ENCODE results near the gene UBE2E2.

Gene UBE2E2

DNA sequence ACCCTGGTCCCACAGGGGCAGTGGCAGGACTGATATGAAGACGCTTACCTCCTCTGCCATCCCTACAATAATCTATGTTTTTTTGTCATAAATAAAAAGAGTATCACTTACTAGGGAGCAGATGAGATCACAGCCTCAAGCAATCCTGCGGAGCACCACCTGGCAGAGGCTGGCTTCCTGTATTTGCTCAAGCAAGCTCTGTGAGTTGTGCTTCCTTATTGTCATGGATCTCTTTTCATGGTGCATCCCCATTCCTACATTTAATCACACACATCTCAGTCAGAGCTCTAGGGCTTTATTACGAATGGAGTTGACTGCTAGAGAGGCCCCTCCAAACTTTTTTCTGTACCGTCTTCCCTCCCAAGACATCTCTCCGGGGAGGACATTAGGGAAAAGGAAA is 186.0 kb downstream of the UBE2E2 start:
- DNase-seq (ENCODE audit: low read depth, low spot score): no peak

DNA sequence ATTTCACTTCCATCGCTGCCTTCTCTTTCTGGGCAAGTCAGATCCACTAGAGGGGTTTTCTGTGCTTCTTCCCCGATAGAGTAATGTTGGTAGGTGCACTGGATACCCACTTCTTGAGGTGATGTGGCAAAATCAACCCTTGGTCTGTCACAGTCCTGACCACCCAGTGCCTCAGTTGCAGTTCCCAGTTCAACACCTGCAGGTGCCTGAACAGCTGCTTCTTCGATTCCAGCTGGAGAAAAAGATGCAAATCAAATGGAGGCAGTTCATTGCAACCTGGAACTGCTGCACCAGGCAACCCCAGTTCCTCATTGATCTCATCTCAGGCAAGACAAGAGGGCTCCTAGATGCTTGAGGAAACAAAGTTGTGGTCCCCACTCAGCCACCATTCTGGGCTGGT is 186.6 kb downstream of the UBE2E2 start:
- DNase-seq (ENCODE audit: low read depth, low spot score): no peak

DNA sequence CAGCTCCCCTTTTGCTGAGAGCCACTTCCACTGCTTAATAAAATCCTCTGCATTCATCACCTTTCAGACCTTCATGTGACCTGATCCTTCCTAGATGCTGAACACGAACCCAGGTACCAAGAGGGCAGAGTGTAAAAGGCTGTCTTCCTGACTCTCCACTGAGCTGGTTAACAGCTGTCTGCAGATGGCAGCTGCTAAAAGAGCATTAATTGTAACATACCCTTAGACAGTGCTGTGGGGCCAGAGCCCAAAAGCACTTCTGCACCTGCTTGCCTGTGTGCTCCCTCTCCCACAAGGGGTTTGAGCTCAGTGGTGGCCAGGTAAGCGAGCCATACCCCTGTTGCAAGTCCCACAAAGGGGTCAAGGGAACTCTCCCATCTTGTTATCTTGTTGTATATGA is 187.3 kb downstream of the UBE2E2 start:
- DNase-seq (ENCODE audit: low read depth, low spot score): no peak

DNA sequence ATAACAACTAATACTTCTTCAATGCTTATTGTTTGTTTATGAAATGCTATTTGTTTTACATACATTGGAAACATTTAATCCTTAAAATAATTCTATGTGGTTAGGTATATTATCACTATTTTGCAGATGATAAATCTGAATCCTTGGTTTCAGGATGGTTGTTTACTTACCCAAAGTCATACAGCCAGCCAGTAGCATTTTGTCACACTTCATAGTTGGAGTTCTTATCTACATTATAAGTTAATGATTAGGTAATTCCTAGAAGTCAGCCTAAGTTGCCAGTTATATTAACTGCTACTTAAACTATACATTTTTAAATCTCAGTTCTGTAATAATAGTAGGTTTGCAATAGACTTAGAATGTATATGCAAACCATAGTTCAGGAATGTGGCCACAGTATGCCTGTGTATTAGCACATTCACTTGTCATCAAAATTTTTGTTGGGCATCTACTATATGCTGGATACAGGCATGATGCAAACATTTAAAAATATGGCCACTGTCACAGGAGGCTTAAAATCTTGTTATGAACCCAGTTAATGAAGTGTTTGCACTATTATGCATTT is 187.9 kb downstream of the UBE2E2 start:
- DNase-seq (ENCODE audit: low read depth, low spot score): no peak

DNA sequence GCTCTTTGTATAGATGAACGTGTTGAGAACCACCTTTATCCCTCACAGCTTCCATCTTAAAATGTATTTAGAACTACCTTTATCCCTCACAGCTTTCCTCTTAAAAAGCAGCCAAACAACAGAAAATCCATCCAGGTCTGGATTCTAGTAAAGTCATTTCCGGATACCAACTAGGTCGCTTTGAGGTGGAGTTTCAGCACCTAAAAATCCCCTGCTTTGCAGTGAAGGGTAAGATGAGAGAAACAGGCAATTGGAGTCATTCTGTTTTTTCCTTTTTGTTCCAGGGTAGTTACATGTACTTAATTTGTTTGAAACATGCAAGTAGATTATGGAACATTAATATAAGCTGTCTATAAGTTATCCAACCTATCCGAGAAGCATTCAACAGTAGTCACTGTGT is 192.0 kb downstream of the UBE2E2 start:
- no peak for DNase-seq (ENCODE audit: low read depth, low spot score)

DNA sequence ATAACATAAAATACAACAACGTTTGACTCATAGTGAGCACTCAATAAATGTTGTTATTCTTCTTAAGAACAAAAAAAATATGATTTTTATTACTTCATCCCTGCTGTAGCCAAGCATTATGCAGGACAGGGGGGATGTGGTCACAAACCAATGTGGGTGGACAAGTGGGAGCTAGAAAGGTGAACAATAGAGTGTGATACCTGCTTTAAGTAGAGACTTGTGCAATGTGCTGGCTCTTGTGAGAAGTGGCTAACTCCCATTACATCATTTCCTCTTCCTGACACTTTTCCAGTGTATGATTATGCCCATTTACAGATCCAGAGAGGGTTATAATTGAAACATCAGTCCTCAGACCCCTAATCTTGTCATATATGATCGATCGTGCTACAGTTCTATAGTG is 193.6 kb downstream of the UBE2E2 start:
- DNase-seq (ENCODE audit: low read depth, low spot score): no peak

DNA sequence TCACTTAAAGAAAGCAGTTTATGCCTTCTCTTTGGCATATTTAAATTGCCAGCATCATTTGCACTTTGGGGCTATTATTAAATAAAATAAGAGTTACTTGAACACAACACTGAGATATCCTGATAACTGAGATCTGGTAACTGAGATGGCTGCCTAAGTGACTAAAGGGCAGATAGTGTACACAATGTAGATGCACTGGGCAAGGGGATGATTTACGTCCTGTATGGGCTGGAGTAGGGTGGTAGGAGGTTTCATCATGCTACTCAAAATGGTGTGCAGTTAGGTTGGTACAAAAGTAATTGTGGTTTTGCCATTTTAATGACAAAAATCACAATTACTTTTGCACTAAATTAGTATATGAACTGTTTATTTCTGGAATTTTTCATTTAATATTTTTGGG is 196.1 kb downstream of the UBE2E2 start:
- DNase-seq (ENCODE audit: low read depth, low spot score): no peak

DNA sequence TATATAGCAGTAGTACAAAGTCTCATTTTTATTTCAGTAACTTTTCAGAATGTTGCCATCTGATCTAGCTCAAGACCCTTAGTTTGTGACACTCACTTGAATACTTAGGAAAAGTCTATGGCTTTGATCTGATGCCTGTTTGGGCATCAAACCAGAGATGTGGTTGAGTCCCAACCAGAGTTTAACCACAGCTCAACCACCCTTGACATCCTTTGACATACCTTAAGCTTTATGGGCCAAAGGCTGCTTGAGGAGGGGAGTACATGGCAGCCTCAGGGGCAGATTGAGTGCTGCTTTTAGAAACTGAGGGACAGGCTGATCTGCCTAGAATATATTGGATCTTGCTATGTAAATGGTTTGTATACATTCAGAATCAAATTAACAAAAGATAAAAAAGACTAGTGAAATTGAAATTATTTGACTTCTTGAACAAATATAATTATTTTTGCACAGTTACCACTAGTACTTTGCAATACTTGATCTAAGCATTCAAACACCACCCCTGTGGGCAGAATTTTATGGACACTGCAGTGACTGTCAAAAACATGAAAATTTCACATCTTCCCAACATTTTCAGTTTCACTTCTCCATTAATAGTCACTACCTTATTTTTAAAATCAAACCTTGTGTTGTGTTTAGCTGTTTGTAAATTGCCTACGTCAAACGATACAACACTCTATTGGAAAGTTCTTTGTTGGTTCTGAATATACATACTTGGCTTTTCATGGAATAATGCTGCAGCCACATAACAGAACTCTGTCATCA is 199.8 kb downstream of the UBE2E2 start:
- DNase-seq (ENCODE audit: low read depth, low spot score): no peak

DNA sequence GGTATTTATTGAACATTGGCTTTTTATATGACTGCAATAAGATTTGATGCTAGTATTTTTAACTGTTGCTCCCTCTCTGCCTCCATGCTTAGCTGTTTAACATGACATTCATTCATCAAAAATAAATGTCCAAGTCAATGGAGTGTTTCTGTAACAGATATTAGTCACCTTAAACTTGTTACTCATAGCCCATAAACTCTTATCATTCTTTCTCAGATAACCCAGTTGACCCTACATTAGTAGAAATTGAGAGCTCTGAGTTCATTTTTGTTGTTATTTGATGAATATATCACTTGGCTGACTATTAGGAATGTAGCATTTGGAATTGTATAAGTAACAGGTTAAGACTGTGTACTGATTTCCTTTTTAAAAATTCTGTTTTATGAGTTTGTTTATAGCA is 201.1 kb downstream of the UBE2E2 start:
- no peak for DNase-seq (ENCODE audit: low read depth, low spot score)

DNA sequence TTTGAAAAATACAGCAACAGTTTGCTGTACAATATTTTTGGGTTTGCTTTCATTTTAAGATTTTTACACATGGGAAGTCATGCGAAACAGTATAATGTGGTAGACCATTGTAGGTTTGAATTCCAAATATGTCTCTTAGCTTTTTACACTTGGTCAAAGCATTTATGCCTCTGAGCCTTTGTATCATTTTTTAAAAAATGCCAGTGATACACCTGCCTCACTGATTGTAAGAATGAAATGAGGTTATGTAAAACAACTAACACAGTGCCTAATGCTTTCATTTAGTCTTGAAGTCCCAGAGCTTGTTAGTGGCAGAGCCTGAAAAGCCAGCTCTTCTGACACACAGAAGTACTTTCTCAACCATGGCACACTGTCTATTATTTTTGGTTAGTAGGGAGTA is 202.0 kb downstream of the UBE2E2 start:
- no peak for DNase-seq (ENCODE audit: low read depth, low spot score)

DNA sequence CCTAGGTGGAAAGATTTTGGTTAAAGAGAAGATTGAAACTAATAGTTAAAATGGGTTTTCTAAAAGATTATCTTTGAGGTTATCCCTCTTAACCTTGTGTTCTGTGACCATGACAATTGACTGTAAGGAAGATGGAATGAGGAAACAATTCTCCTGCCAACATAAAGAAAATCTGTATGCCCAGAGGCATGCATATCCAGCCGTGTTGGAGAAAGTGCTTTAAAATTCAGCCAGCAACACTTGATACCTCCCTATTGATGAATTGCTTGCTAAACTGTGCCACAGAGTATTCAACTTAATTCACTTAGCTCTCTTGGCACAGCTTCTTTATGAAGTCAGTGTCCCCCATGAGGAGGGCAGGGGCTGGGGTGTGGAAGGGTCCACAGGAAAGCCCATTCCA is 203.5 kb downstream of the UBE2E2 start:
- no peak for DNase-seq (ENCODE audit: low read depth, low spot score)

DNA sequence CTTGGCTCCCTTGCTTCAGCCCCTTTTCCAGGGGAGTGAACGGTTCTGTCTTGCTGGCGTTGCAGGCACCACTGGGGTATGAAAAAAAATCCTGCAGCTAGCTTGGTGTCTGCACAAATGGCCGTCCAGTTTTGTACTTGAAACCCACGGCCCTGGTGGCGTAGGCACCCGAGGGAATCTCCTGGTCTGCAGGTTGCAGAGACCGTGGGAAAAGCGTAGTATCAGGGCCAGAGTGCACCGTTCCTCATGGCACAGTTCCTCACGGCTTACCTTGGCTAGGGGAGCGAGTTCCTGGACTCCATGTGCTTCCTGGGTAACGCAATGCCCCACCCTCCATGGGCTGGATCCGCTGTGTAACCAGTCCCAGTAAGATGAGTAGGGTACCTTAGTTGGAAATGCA is 214.9 kb downstream of the UBE2E2 start:
- no peak for DNase-seq (ENCODE audit: low read depth, low spot score)

DNA sequence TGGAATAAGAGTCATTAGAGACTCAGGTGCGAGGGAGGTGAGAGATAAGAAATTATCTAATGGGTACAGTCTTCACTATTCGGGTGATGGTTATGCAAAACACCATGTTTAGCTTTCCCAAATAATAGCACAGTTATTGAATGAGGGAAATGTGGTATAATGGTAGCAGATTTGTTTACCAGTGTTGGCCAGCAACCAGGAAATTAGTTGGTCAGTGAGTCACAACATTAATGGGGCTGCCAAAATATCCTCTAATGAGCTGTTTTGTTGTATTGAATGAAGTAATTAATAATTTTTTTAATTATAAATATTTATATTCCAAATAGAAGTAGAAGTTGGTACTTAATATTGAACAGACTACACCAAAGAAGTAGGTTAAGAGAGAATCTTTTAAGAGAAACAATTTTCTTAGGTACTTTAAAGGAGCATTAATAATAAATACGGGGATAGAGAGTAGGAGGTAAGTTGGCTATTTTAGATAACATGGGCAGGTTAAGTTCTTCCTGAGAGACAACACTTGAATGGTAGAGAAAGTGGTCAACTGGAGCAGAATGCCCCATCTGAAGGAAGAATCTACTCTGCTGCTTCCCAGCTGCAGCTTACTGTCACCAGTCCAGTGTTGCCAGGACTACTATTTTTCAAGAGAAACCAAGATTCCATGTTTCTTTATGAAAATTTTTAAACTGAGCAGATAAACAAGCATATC is 218.8 kb downstream of the UBE2E2 start:
- DNase-seq (ENCODE audit: low read depth, low spot score): no peak

DNA sequence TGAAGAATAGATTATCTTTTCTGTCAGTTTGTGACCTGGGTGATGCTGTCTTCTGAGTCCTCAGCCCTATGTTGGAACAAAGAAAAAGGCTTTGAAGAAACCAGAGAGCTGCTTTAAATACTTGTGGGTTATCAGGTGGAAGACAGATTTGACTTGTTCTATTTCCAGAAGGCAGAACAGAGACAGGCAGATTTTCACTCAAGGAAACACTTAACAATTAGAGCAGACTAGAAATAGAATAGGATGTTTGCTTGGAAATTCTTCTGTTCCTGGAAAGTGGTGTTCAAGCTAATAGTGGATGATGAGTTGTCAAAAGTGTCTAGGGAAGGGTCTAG is 219.4 kb downstream of the UBE2E2 start:
- DNase-seq (ENCODE audit: low read depth, low spot score): no peak

DNA sequence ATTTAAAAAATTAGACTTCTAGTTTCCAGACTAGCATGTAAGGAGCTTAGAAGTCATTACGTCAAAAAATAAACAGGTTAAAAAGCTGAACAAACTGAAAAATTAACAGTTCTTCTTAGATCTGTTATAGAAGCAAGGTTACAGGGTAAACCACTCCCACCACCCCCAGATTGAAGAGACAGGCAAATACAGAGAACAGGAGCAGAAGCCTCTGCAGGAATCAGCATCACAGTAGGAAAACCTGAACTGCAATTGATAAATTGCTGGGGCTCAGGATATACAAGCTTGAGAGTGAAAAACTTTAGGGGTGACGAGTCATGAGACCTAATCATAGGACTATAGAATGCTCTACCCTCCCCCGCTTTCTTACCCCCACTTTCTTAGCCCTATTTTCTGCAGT is 222.3 kb downstream of the UBE2E2 start:
- DNase-seq (ENCODE audit: low read depth, low spot score): no peak

DNA sequence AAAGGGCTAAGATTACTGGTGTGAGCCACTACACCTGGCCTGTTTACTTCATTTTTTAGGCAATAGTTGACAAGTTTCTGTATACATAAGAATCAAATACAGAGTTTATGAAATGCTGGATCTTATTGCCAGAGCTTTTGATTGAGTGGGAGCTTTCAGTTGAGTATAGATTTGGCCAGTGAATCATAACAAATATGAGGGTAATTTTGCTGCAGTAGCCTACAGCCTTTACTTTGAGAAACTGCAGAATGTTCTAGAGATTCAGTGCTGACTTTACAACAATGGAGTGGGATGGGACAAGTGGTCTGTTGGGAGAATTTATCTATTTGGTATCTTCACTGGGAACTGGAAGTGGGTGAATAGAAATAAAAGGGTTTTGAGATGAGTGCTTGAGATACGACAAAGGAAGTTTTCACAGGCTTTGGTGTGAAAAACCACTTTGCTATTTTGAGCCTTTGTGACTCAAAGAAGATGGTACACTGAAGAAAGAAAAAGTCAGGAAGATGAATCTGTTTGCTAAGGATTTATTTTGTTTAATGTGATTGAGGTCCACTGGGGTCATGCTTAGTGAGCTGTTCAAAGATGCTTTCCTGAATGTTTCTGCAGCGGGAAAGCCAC is 227.8 kb downstream of the UBE2E2 start:
- DNase-seq (ENCODE audit: low read depth, low spot score): no peak

DNA sequence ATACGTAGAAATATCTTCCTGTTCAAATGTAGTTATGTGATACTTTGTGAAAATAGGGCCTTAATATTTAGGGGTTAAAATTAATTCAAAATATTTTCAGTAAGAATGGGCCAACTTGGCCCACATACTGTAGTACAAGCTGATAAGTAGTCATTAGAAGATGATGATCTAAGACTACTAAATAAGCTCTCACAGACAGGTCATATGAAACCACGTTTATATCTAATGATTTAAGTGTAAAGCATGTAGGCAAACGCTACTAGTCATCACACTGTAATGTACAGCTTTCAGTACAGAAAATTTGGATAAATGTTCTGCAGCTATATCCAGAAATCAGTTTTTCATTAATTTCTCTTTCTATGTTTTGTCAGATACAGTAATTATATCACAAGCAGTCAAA is 228.6 kb downstream of the UBE2E2 start:
- no peak for DNase-seq (ENCODE audit: low read depth, low spot score)

DNA sequence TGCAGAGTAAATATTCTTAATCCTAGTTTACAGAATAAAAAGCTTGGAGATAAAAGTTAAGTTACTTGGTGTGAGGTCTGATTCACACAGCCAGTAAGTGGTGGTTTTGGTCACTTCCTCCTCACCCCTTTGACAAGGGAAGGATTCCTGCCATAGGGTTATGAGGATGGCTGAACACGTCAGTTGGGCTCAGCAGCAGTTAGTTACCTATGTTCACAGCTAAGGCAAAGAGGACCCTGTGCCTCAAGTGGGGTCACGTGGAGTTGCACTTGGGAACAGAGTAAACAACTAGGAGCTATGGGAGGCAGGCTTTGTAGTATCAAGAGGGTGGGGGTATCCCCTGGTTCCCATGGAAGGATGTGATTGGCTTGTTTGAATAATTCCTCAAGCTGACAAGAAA is 232.2 kb downstream of the UBE2E2 start:
- DNase-seq (ENCODE audit: low read depth, low spot score): no peak

DNA sequence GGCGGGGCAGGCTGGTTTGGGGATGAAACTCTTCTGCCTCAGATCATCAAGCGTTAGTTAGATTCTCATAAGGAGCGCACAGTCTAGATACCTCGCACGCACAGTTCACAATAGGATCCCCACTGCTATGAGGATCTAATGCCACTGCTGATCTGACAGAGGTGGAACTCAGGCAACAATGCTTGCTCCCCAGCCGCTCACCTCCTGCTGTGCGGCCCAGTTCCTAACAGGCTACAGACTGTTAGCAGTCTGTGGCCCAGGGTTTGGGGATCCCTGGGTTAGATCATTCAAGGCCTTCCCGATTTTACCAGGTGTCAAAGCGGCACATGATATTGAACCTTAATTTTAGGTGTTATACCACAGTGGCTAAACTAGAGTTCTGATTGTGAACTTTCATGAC is 232.8 kb downstream of the UBE2E2 start:
- no peak for DNase-seq (ENCODE audit: low read depth, low spot score)

DNA sequence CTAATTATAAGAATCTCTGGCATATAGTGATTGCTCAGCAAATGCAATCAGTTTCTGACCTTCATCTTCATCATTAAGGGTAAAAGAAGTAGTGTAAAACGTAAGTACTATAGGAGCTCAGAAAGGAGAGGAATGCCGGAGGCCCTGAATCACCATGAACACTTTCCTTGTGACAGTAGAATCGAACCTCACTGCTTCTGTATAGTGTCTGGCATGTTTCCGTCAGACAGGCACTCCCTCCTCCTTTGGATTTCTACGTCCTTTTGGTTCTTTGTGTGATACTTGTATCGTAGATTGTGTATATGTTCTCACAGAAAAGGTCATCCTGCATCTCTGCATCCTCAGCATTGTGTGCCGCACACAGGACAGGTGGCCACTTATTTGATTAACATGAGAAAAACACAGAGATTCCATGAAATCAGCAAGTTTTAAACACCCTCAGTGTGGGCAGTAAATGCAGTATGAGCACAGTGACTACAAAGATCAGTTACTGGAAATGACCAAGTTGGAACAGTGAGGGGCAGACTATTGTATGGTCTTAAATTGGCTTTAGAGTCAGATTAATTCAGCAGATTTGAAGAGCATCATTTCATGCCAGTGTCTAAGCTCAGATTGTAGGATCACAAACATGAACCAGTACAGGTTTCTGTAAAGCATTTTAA is 234.5 kb downstream of the UBE2E2 start:
- DNase-seq (ENCODE audit: low read depth, low spot score): no peak

DNA sequence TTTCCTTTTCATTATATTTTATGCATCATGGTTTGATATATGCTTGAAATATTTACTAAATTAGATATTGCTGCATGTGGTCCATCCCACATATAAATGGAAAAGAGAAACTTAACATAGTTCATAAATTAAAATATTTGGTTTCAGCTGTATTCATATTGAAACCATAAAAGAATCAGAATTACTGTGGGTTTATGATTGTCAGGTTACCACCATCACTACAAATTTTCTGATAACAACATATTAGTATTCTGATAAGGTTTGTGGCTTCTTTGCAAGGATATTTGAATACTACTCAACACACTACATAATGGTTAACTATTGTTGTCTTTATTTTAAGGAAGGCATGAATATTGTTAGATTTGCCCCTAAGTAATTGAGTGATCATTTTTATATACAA is 235.5 kb downstream of the UBE2E2 start:
- DNase-seq (ENCODE audit: low read depth, low spot score): no peak

DNA sequence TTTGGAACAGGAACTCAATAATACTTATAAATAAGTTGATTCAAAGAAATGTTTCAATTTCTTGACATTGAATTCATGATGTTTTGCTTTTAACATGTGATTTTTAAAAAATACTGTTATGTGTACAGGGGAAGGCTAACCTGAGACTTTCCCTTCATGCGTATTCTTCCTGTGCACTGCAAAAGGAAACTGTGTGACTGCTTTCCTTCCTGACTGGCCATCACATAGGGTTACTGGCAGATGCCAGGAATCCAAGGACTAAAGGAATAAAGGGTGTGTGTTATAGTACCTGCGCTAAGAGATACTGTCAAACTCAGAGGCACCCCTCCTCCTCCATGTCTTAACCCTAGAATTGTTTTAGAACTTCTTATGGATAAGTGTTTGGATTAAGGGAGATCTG is 236.0 kb downstream of the UBE2E2 start:
- no peak for DNase-seq (ENCODE audit: low read depth, low spot score)

All from brain pericyte (primary cell).